Fibroblast of lung (primary cell): ENCODE measurements around the gene ROR2. TPM values are rescaled to one million over a fixed set of nuclear protein-coding genes. Genes with fewer than 3 reads are reported as not detected.

Experiments used
- DNase-seq, 2 donors: peaks; one replicate each; pipeline versions ENCODE4 v3.0.0 to v3.0.0-alpha.2; 2010; ENCODE audit warnings: low read depth in 2 of 2
- H2AFZ ChIP-seq: 2 replicates; pipeline ENCODE4 v1.5.1; 2012; ENCODE audit warnings: low read length, control low read depth, inconsistent platforms
- H3K27ac ChIP-seq: 2 replicates; pipeline ENCODE4 v1.5.1; 2011; ENCODE audit warnings: low read length, control low read depth; ENCODE audit not compliant: insufficient read depth
- H3K27me3 ChIP-seq: 2 replicates; pipeline ENCODE4 v1.5.1; 2011; ENCODE audit warnings: mild to moderate bottlenecking, low read length; ENCODE audit not compliant: control insufficient read depth, insufficient read depth
- H3K36me3 ChIP-seq: 2 replicates; pipeline ENCODE4 v1.5.1; 2011; ENCODE audit warnings: low read length; ENCODE audit not compliant: control insufficient read depth, insufficient read depth
- H3K4me1 ChIP-seq: 2 replicates; pipeline ENCODE4 v1.5.1; 2011; ENCODE audit warnings: low read length; ENCODE audit not compliant: control insufficient read depth, insufficient read depth; ENCODE audit errors: extremely low read depth
- H3K4me2 ChIP-seq: 2 replicates; pipeline ENCODE4 v1.5.1; 2011; ENCODE audit warnings: low read length, control low read depth; ENCODE audit not compliant: insufficient read depth; ENCODE audit errors: extremely low read depth
- H3K4me3 ChIP-seq, 4 experiments: fragments of 200-600 bp in 1 of 4; sonication (generic) in 1 of 4; replicated peaks in 1 of 4; 2 replicates each; pipeline ENCODE4 v1.5.1; 2011 to 2016; ENCODE audit warnings: low read length in 4 of 4, low read depth in 3 of 4, mild to moderate bottlenecking in 3 of 4, control low read depth in 2 of 4, inconsistent platforms in 1 of 4, mixed read lengths in 1 of 4; ENCODE audit not compliant: insufficient read depth in 1 of 4; ENCODE audit errors: control extremely low read depth in 1 of 4
- H3K79me2 ChIP-seq: 2 replicates; pipeline ENCODE4 v1.5.1; 2012; ENCODE audit warnings: mild to moderate bottlenecking, low read length, inconsistent platforms; ENCODE audit not compliant: control insufficient read depth, insufficient read depth
- H3K9ac ChIP-seq: 2 replicates; pipeline ENCODE4 v1.5.1; 2011; ENCODE audit warnings: mild to moderate bottlenecking, low read length, control low read depth; ENCODE audit not compliant: insufficient read depth
- H3K9me3 ChIP-seq: 2 replicates; pipeline ENCODE4 v1.5.1; 2012; ENCODE audit warnings: low read depth, low read length; ENCODE audit not compliant: control insufficient read depth, insufficient read depth
- H4K20me1 ChIP-seq: 2 replicates; pipeline ENCODE4 v1.5.1; 2011; ENCODE audit warnings: low read length; ENCODE audit not compliant: control insufficient read depth, insufficient read depth; ENCODE audit errors: extremely low read depth
- EZH2 ChIP-seq: IDR thresholded peaks from 2 replicates; pipeline ENCODE4 v1.5.1; 2012; ENCODE audit warnings: low read length, control low read depth, mild to moderate bottlenecking; ENCODE audit errors: missing control alignments
- polyA plus RNA-seq, 2 donors: library from polyadenylated mRNA; depleted of rRNA in 1 of 2; stranded (reverse) in 1 of 2; unstranded in 1 of 2; fragments of >200 nt; gene quantifications; 2 replicates each; pipeline ENCODE4 v1.2.1, GENCODE V29; 2011 to 2012; ENCODE audit warnings: missing spikeins in 1 of 2
- total RNA-seq: library from RNA; depleted of rRNA; stranded (reverse); fragments of >200 nt; gene quantifications from 2 replicates; pipeline ENCODE4 v1.2.1, GENCODE V29; 2014
- TF ChIP-seq, protein P1 (sequence below), 2 donors: IDR thresholded peaks in 1 of 2; conservative IDR thresholded peaks in 1 of 2; 1 replicate in 1 of 2; 2 replicates in 1 of 2; pipeline ENCODE4 v1.5.1; 2011 to 2012; ENCODE audit warnings: low read length in 2 of 2, control low read depth in 1 of 2, inconsistent platforms in 1 of 2, low read depth in 1 of 2, mild to moderate bottlenecking in 1 of 2

ROR2 gene
- total and polyA plus RNA-seq, 2 donors (not counting 1 experiment from before 2014, with no cell fraction given): 2.3 to 27.9 TPM

DNA sequence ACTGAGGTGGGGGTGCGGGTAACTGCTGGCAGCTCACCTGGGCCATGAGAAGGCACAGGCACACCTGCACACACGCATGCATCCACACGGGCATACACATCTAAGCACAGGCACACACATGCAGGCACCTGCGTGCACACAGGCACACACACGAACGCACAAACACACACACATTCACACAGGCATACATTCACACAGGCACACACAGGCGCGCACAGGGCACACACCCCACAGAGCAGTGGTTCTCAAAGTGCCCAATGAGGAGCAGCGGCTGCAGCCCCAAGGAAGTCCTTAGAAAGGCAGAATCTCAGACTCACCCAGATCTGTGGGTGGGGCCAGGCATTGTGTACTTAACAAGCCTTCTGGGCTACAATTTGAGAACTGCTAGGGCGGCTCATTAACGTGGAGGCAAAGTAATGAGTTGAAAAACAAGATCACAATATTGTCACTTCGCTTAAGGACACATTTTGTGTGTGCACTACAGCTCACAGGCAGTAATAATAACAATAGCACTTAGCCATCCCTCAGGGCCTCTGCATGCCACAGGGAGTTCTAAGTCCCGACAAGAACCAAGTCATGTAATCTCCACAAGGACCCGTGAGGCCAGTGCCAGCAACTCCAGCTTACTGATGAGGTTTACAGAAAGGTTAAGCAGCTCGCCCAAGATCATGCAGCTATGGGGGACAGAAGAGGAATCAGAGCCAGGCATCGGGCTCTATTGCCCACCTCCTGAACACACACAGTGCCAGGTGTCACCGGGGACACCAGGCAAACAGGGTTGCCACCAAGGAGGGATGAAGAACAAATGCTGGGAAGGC, 91.6 kb downstream of the ROR2 start:
- Histone ChIP-seq H3K9me3 (no peaks in the 10 kb centered on the region), H3K4me2 (no peak overlapping the region), H4K20me1 (no peaks in the 10 kb centered on the region), H3K36me3 (no peaks in the 10 kb centered on the region), H3K79me2 (no peaks in the 10 kb centered on the region), H3K27me3 (no peaks in the 10 kb centered on the region), H3K4me1 (no peaks in the 10 kb centered on the region), H3K9ac (no peak overlapping the region), H3K27ac (no peak overlapping the region), H3K4me3 (no peak overlapping the region), H2AFZ (no peak overlapping the region)
- no peak for TF ChIP-seq EZH2
- TF ChIP-seq, protein P1, sequence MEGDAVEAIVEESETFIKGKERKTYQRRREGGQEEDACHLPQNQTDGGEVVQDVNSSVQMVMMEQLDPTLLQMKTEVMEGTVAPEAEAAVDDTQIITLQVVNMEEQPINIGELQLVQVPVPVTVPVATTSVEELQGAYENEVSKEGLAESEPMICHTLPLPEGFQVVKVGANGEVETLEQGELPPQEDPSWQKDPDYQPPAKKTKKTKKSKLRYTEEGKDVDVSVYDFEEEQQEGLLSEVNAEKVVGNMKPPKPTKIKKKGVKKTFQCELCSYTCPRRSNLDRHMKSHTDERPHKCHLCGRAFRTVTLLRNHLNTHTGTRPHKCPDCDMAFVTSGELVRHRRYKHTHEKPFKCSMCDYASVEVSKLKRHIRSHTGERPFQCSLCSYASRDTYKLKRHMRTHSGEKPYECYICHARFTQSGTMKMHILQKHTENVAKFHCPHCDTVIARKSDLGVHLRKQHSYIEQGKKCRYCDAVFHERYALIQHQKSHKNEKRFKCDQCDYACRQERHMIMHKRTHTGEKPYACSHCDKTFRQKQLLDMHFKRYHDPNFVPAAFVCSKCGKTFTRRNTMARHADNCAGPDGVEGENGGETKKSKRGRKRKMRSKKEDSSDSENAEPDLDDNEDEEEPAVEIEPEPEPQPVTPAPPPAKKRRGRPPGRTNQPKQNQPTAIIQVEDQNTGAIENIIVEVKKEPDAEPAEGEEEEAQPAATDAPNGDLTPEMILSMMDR (conservative IDR thresholded peaks at IDR 0.05 in 1 of 2, IDR thresholded peaks at IDR 0.05 in 1 of 2; ENCODE audit: low read depth in 1 of 2, low read length in 2 of 2): no peak
- DNase-seq: no peak

DNA sequence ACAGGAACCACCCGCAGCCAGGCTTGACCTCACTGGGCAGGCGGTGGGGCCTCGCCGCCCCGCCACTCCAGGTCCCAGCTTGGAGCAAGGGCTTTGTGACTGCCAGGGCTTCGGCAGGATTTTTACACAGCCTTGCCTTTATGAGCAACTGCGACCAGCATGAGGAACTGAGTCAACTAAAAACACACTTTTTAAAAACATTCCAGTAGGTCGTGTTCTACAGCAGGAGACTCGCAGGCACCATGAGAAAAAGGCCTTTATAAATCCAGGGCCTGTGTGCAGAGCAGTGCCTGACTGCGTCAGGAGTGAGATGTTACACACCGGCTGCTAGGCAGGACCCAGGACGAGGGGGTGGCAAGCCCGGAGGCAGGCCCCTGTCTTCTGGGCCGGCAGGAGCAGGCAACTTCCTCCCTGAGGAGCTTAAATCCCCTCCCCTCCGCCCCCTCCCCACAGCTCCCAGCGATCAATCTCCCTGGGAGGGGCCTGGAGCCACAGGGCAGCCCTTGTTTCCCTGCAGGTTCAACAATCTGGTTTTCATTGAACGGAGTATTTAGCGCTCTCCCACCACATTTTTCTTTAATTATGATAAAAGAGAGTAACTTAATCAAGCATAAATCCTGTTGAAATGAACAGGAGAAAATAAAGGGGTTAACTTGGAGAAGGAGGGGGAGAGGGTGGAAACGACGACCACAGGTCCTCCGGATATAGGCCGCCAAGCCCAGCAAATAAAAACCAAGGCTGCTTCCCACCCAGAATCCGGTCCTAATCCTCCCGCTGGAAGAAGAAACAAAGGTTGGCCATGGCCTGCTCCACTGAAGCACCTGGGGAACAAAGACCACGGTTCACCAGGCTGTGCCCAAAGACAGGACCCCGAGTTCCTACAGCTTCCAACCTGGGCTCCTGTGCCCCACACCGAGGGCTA, 92.5 kb downstream of the ROR2 start:
- Histone ChIP-seq H3K9ac (no peak overlapping the region), H4K20me1 (no peaks in the 10 kb centered on the region), H2AFZ (no peak overlapping the region), H3K27ac (no peak overlapping the region), H3K27me3 (no peaks in the 10 kb centered on the region), H3K4me1 (no peaks in the 10 kb centered on the region), H3K4me2 (no peak overlapping the region), H3K4me3 (no peak overlapping the region), H3K9me3 (no peaks in the 10 kb centered on the region), H3K79me2 (no peaks in the 10 kb centered on the region), H3K36me3 (no peaks in the 10 kb centered on the region)
- DNase-seq: peak in 1 of 2 donors; percentile 25
- TF ChIP-seq EZH2: no peak
- TF ChIP-seq, protein P1 (conservative IDR thresholded peaks at IDR 0.05 in 1 of 2, IDR thresholded peaks at IDR 0.05 in 1 of 2; ENCODE audit: low read depth in 1 of 2, low read length in 2 of 2): no peak

DNA sequence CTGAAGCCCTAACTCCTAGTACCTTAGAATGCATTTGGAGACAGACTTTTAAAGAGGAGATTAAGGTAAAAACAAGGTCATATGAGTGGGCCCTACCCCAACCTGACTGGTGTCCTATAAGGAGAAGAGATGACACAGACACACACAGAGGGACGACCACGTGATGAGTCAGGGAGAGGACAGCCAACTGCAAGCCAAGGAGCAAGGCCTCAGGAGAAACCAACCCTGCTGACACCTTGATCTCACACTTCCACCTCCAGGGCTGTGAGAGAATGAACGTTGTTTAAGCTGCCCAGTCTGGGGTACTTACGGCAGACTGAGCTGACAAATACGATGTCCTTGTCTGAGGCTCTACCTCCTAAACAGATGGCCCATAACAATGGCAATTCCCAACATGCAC, 93.6 kb downstream of the ROR2 start:
- TF ChIP-seq, protein P1 (conservative IDR thresholded peaks at IDR 0.05 in 1 of 2, IDR thresholded peaks at IDR 0.05 in 1 of 2; ENCODE audit: low read depth in 1 of 2, low read length in 2 of 2): no peak
- TF ChIP-seq EZH2: no peak
- Histone ChIP-seq H4K20me1 (no peaks in the 10 kb centered on the region), H3K9ac (no peak overlapping the region), H3K9me3 (no peaks in the 10 kb centered on the region), H3K4me2 (no peak overlapping the region), H3K79me2 (no peaks in the 10 kb centered on the region), H3K4me3 (no peak overlapping the region), H2AFZ (no peak overlapping the region), H3K27ac (no peak overlapping the region), H3K27me3 (no peaks in the 10 kb centered on the region), H3K4me1 (no peaks in the 10 kb centered on the region), H3K36me3 (no peaks in the 10 kb centered on the region)
- DNase-seq: no peak
